GM19452 (cell line): Measurements from ENCODE around the gene USP7.
A peak's percentile ranks its signal among the peaks of the same experiment; 100 is the strongest.
"Not testable (repeated sequence)": the region's sequence is repeated elsewhere in the genome, so short reads cannot be mapped to it uniquely, and the experiment has no call there.

Experiments
- ATAC-seq: cut with Tn5 transposase; IDR thresholded peaks from one replicate; pipeline ENCODE4 v1.9.1; 2021; ENCODE audit not compliant: unreplicated experiment

Gene USP7

GRCh38 chr16:8972843-8973586 lies 9.3 kb upstream of the USP7 start:
- ATAC-seq, result no peak

GRCh38 chr16:8971416-8971815 lies 7.7 kb upstream of the USP7 start:
- no peak for ATAC-seq

- not testable (repeated sequence) for ATAC-seq
Observed at GRCh38 chr16:8969202-8969897, 5.6 kb upstream of the USP7 start.

GRCh38 chr16:8968054-8968453 lies 4.3 kb upstream of the USP7 start:
- ATAC-seq, result not testable (repeated sequence)

GRCh38 chr16:8967132-8967821 lies 3.6 kb upstream of the USP7 start:
- no peak for ATAC-seq

- ATAC-seq, result no peak
Observed at GRCh38 chr16:8966817-8967131, 3.1 kb upstream of the USP7 start.

- ATAC-seq, result no peak
Observed at GRCh38 chr16:8964462-8964861, 756 bp upstream of the USP7 start.

GRCh38 chr16:8963010-8963820 lies 491 bp downstream of the USP7 start:
- ATAC-seq, result peak; percentile 1

GRCh38 chr16:8962393-8963009 lies 1.2 kb downstream of the USP7 start:
- ATAC-seq, result no peak

- ATAC-seq, result no peak
Observed at GRCh38 chr16:8961811-8962390, 1.8 kb downstream of the USP7 start.

- no peak for ATAC-seq
Observed at GRCh38 chr16:8960788-8961109, 3.0 kb downstream of the USP7 start.

- no peak for ATAC-seq
Observed at GRCh38 chr16:8959921-8960787, 3.6 kb downstream of the USP7 start.

- no peak for ATAC-seq
Observed at GRCh38 chr16:8958344-8959167, 5.2 kb downstream of the USP7 start.

- no peak for ATAC-seq
Observed at GRCh38 chr16:8957509-8958157, 6.1 kb downstream of the USP7 start.

GRCh38 chr16:8957063-8957397 lies 6.7 kb downstream of the USP7 start:
- no peak for ATAC-seq

- ATAC-seq, result no peak
Observed at GRCh38 chr16:8956265-8957062, 7.2 kb downstream of the USP7 start.

GRCh38 chr16:8955828-8956227 lies 7.9 kb downstream of the USP7 start:
- ATAC-seq, result no peak

GRCh38 chr16:8953064-8953463 lies 10.6 kb downstream of the USP7 start:
- ATAC-seq, result no peak
